ENCODE measurements around the gene SC5D. TPM values are rescaled to one million over a fixed set of nuclear protein-coding genes. Genes with fewer than 3 reads are reported as not detected.

The SC5D gene
- total RNA-seq, 4 donors from 2014 or later, result 13.6 to 36.2 (median 33.4) TPM

DNA sequence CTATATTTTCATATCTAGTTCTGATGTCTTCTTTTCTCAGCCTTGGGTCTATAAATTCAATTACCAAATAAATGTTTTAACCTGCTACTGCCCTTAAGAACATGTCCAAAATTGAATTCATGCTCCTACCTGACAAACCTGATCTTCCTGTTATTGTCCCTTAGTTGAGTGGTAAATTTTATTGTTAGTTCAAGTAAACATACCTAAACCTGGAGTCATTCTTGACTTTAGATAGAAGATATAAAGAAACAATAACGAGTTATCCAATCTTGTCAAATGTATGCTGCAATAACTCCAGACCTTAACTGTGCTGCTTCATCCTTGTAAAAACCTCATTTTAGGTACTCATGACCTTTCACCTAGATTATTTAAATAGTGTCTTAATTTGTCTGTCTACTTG lies 34.6 kb upstream of the SC5D start:
- DNase-seq (ENCODE audit: low spot score in 2 of 2), result no peak
- 57 to 59% methylated on average over 1 of the region's 1 CpG for WGBS, 2 donors
- intact Hi-C loops (cut with DNase I; ENCODE audit: low total_unique reads), result no loop called here
- TF ChIP-seq POLR2A (IDR thresholded peaks at IDR 0.05), result no peak
- TF ChIP-seq, protein P1, sequence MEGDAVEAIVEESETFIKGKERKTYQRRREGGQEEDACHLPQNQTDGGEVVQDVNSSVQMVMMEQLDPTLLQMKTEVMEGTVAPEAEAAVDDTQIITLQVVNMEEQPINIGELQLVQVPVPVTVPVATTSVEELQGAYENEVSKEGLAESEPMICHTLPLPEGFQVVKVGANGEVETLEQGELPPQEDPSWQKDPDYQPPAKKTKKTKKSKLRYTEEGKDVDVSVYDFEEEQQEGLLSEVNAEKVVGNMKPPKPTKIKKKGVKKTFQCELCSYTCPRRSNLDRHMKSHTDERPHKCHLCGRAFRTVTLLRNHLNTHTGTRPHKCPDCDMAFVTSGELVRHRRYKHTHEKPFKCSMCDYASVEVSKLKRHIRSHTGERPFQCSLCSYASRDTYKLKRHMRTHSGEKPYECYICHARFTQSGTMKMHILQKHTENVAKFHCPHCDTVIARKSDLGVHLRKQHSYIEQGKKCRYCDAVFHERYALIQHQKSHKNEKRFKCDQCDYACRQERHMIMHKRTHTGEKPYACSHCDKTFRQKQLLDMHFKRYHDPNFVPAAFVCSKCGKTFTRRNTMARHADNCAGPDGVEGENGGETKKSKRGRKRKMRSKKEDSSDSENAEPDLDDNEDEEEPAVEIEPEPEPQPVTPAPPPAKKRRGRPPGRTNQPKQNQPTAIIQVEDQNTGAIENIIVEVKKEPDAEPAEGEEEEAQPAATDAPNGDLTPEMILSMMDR (IDR thresholded peaks at IDR 0.05), result no peak
- H3K4me3 ChIP-seq (ENCODE audit: low read depth, poor library complexity, severe bottlenecking), result no peak overlapping the region

DNA sequence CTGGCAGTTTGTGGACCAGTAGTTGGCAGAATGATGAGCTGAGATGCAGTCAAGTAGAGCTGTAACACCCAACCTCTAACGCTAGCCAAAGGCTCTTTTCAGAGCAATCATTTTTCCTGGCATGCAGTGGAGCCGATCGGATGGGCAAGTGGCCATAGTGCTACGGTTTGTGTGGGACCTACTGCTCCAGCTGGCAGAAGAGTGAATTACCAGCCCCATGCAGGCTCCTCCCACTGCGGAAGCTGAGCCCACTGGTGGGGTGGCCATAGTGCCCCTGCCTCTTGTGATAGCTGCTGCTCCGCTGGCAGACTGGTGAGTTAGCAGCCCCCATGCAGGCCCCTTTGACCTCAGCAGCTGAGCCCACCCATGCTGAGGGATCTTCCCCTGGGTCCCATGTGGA lies 27.0 kb upstream of the SC5D start:
- intact Hi-C loops (cut with DNase I; ENCODE audit: low total_unique reads), result no loop called here
- no peak overlapping the region for H3K4me3 ChIP-seq (ENCODE audit: low read depth, poor library complexity, severe bottlenecking)
- DNase-seq (ENCODE audit: low spot score in 2 of 2), result no peak
- TF ChIP-seq, protein P1 (IDR thresholded peaks at IDR 0.05), result no peak
- TF ChIP-seq POLR2A (IDR thresholded peaks at IDR 0.05), result no peak
- 70 to 75% methylated on average over 5 to 6 of the region's 6 CpGs for WGBS, 2 donors

DNA sequence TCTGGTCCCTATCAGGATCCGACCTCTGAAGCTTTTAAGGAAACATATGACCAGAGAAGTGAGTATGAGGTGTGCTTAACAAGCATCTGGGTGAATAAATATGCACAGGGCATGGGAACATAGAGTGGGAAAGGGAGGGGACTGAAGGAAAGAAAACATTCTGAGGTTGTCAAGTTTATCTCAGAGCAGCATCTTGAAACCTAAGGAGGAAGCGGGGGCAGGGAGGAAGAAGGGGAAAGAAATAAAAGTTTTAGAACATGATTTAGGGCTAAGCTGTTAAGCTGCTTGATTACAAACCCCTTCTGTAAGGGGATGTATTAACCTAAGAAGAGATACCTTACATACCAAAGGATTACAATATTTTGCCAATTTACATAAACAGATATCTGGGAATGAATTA lies 24.0 kb upstream of the SC5D start:
- DNase-seq (ENCODE audit: low spot score in 2 of 2), result no peak
- H3K4me3 ChIP-seq (ENCODE audit: low read depth, poor library complexity, severe bottlenecking), result no peak overlapping the region
- TF ChIP-seq POLR2A (IDR thresholded peaks at IDR 0.05), result no peak
- TF ChIP-seq, protein P1 (IDR thresholded peaks at IDR 0.05), result no peak
- intact Hi-C loops (cut with DNase I; ENCODE audit: low total_unique reads), result no loop called here
- WGBS, 2 donors, result 27 to 44% methylated on average over 2 of the region's 2 CpGs

DNA sequence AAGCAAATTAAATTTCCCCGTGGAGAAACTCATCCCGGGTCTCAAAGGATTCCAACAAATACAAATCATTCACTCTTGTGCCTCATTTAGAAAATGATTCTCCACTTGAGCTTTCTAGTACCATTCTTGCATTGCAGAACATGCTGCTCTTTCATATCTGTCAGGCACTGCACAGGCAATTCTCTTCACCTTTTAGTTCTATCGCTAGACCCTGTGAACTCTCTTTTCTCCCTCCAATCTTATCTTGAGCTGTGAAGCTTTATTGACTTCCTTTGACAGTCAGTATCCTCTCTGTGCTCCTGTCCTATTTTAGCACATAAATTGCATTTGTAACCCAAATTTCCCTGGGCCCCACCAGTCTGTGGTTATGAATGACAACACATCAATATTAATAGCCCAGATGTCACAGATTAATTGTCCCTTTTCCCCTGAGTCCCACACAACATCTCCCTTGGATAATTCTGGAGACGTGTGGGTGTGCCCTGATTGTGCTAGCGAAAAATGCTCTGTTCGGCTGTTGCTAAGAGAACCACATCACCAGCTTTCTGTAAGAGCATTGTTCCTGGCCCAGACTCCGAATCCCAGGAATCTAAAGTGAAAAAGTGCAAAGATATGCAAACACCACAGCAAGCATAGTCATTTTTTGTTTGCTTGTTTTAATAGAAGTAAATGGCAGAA lies 22.4 kb upstream of the SC5D start:
- no peak for DNase-seq (ENCODE audit: low spot score in 2 of 2)
- no peak overlapping the region for H3K4me3 ChIP-seq (ENCODE audit: low read depth, poor library complexity, severe bottlenecking)
- WGBS, 2 donors, result 57% methylated on average over 7 of the region's 7 CpGs
- intact Hi-C loops (cut with DNase I; ENCODE audit: low total_unique reads), result no loop called here
- TF ChIP-seq POLR2A (IDR thresholded peaks at IDR 0.05), result no peak
- TF ChIP-seq, protein P1 (IDR thresholded peaks at IDR 0.05), result no peak

DNA sequence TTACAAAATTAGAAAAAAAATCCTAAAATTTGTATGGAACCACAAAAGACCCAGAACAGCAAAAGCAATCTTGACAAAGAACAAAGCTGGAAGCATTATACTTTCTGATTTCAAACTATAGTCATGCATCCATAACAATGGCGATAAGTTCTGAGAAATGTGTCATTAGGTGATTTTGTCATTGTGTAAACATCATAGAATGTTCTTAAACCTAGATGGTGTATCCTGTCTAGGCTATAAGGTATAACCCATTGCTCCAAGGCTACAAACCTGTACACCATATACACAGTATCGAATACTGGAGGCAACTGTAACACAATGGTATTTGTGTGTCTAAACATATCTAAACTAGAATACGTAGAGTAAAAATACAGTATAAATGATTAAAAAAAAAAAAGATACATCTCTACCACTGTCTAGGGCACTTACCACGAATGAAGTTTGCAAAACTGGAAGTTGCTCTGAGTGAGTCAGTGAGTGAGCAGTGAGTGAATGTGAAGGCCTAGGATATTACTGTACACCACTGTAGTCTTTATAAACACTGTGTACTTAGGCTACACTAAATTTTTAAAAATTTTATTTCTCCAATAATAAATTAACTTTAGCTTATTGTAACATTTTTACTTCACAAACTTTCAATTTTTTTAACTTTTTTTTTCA lies 18.1 kb upstream of the SC5D start:
- intact Hi-C loops (cut with DNase I; ENCODE audit: low total_unique reads), result no loop called here
- TF ChIP-seq, protein P1 (IDR thresholded peaks at IDR 0.05), result no peak
- no peak for TF ChIP-seq POLR2A (IDR thresholded peaks at IDR 0.05)
- no peak overlapping the region for H3K4me3 ChIP-seq (ENCODE audit: low read depth, poor library complexity, severe bottlenecking)
- DNase-seq (ENCODE audit: low spot score in 2 of 2), result no peak
- 80% methylated on average over 4 of the region's 4 CpGs for WGBS, 2 donors
